GM19395 (cell line): Measurements from ENCODE around the gene ATP8B4.
"Not testable (repeated sequence)": the region's sequence is repeated elsewhere in the genome, so short reads cannot be mapped to it uniquely, and the experiment has no call there.

Experiments used
- ATAC-seq: cut with Tn5 transposase; IDR thresholded peaks from one replicate; pipeline ENCODE4 v1.9.1; 2021; ENCODE audit warnings: mild to moderate bottlenecking, moderate library complexity; ENCODE audit not compliant: unreplicated experiment

Gene ATP8B4

GRCh38 chr15:49963033-49963772 lies 155.8 kb downstream of the ATP8B4 start:
- not testable (repeated sequence) for ATAC-seq

GRCh38 chr15:49962044-49962602 lies 156.9 kb downstream of the ATP8B4 start:
- no peak for ATAC-seq

- no peak for ATAC-seq
These were observed 165.6 kb downstream of the ATP8B4 start for GRCh38 chr15:49953421-49953820.

DNA sequence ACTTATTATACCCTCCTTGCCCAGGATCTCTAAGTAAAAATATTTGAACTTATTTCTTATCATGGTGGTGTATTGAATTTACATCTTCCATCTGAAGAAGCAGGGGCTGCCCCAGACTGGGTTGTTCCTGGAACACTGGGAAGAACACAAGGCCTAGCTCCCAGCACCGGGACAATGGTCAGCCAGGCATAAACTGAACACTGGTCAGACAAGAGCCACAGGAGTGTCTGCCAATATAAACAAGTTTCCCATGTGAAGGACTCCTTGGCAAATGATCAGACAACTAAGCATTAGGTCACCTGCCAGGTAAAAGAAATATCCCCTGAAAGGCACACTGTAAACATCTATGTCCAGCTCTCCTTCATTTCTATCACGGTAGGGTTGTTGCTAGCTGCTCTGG lies 172.4 kb downstream of the ATP8B4 start:
- ATAC-seq: no peak

- no peak for ATAC-seq
These were observed 184.5 kb downstream of the ATP8B4 start for GRCh38 chr15:49934487-49934886.

DNA sequence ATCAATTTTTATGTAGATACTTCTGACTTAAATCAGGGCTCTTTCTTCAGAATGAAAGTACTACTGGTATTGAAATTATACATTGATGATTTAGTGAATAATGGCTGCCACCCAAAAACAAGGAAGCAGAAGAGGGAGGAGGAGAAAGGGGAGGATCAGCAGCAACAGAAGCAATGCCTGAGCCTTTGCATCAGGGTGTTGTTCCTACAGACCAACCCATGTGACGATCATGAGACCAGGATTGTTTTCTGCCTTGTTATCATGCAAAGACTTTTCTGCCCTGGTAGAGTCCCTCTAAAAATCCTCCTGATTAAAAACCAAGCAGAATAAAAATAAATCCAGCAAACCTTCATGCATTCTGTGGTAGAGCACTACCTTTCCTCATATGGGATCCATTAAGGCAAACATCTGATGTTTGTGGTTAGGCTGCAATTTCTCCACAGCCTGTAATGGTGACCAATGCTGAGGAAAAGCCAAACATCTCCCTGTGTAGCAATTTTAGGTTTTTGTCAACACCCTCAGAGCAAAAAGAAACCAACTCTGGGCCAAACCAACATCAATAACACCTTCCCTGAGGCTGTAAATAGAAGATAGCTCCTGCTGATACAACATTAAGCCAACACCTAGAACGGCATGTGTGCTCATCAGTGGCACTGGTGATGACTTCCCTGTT lies 191.7 kb downstream of the ATP8B4 start:
- no peak for ATAC-seq

- no peak for ATAC-seq
These were observed 192.3 kb downstream of the ATP8B4 start for GRCh38 chr15:49926740-49927139.

DNA sequence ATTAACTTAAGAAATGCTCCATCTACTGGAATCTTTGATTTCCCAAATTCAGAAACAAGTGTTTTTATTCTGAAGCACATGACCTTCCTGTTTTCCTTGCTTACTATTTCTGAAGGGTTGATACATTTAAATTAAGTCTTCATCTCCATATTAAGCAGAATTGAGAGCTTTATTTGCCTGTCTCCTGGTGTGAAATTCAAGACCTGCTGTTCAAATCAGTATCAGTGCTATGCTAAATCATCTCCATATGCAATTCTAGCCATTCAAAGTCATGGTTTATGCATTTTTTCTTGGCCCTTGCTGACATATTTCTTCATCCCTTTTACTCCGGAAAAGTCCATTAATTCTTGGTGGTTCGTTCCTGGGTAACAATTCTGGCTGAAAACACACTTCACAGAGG lies 195.4 kb downstream of the ATP8B4 start:
- no peak for ATAC-seq

- ATAC-seq: no peak
These were observed 200.0 kb downstream of the ATP8B4 start for GRCh38 chr15:49919034-49919433.

DNA sequence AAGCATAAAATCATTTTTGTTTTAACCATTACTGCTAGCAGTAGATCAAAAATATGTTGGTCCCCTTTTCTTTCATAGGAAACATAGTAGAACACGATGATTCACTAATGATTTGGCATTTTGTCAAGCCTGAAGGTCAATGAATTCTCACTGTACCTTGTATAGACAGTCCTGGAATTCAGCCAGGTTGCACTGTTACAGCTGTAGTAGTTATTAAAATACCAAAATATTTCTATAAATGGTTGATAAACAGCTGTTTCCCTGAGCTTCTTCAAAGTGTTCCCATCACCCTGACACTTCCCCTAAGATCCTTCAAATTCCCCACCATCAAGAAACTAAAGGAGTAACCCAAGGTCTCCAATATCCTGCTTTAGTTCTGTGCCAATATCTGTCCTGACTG lies 200.9 kb downstream of the ATP8B4 start:
- ATAC-seq: no peak

- ATAC-seq: no peak
These were observed 202.0 kb downstream of the ATP8B4 start for GRCh38 chr15:49916998-49917397.

DNA sequence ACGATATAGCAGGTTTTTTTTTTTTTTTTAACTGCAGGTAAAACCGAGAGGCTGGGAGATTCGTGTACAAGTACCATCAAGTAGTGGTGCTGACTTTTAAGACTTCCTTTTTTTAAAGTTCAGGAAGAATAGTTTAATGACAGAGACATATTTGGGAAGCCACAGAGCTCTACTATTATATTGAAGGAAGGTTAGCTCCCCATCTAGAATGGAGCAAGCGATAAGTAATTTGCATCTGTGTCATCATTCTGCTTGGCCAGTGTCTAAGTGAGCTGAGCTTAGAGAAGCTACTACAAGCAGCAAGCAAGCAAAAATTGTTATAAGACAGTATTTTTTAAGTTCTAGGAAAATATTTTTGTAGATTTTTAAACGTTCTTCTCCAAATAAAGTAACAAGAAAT lies 203.2 kb downstream of the ATP8B4 start:
- ATAC-seq: no peak

DNA sequence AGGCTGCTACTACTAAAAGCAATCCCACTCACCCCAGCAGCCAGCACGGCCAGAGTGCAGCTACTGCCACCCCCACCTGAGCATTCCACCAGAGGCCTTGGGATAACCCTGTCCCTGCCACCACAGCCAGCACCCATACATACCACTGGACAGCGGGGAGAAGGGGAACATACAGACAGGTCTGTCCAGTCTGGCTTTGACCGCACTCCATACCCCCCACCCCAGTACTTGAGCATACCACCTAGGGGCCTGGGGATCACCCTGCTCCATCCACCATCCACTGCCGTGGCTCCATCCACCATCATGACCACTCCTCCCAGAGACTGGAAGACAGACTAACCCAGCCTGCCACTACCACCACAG lies 210.1 kb downstream of the ATP8B4 start:
- no peak for ATAC-seq

DNA sequence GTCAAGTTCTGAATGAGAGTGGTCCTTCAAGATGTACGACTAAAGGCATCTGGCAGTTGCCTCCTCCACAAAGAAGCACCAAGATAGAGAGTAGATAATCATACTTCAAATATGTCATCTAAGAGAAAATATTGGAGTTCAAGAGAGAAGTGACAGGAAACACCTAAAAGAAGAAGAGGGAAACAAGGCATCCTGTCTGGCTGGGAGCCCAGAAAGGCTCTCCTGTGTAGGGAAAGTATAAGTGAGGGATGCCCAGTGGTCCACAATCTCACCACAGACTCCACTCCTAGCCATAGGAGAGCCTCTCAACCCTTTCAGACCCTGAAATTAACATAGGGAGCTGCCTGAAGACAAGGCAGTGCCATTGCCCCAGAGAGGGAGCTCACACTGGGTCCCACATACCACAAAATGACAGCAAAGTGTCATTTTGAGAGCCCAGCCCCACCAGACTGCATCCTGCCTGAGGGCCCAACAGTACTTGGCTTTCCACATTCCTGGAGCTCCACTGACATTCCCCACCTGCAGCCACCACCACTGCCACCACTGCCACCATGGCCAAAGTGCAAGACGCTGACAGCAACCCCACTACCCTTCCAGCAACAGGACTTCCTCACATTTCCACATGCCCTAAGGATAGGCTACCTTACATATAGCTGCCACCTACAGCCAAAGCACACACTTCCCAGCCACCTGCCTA lies 210.6 kb downstream of the ATP8B4 start:
- ATAC-seq: no peak

GRCh38 chr15:49906966-49907365 lies 212.1 kb downstream of the ATP8B4 start:
- ATAC-seq: no peak

GRCh38 chr15:49905221-49905620 lies 213.8 kb downstream of the ATP8B4 start:
- no peak for ATAC-seq

- no peak for ATAC-seq
These were observed 214.7 kb downstream of the ATP8B4 start for GRCh38 chr15:49904296-49904695.

DNA sequence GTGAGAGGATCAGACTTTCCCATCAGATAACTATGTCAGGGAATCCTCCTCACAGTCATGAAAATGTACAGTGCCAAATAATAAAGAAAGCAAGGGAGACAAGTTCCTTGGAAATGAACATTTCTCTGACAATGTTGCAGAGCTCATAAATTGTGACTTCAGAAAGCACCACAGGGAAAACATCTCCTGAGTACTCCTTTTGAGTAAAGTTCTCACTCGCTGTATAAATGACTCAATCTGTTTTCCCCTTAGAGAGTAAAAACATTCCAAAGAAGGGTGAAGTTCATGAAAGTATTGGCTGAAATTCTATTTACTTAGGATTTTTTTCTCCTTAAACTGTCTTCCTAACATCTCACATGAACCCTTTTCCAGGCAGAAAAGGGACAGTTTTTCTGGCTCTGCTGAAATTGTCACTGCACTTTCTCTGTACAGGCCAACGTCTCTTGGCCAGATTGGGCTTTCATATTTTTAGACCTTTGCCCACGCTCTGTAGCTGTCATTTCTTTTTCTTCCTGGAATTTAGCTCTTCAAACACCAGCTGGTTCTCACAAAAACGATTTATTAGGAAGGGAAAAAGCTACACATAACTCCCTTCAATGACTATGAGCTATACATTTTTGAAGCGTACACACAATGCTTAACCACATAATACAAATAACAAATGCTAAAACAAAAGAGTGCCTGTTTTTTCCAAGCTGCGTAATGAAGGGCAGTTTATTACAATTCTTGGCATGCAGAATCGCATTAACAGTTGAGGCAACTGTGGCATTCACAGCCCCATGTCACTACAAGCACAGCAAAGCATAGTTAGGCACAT lies 216.1 kb downstream of the ATP8B4 start:
- ATAC-seq: no peak

- ATAC-seq: no peak
These were observed 216.9 kb downstream of the ATP8B4 start for GRCh38 chr15:49901996-49902684.

DNA sequence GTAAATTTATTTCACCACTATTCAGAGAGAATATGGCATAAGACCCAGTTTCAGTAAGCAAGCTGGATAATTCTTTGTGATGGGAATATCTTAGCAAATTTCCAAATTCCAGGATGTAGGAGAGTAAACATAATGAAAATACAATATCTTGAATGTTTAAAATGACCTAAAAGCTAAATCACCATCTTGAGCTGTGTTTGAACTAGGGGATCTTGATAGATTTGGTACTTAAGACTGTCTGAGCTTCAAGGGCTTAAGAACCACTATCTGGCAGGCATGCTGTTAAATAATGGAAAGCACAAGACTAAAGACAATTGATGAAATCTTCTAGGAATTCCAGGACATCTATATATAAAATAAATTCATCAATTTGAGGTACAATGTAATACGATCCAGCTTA lies 217.7 kb downstream of the ATP8B4 start:
- ATAC-seq: no peak
